ENCODE results near the gene TTYH3. TPM values are rescaled to one million over a fixed set of nuclear protein-coding genes. Genes with fewer than 3 reads are reported as not detected.

Gene TTYH3
- total RNA-seq, 2 donors from 2014 or later: 11.2 to 32.0 TPM

GRCh38 chr7:2637505-2638223 lies 5.9 kb downstream of the TTYH3 start:
- WGBS, 2 donors: 71 to 95% methylated on average over 3 to 17 of the region's 23 CpGs
- H3K4me1 ChIP-seq: peaks cover 84% of the 10 kb centered on the region
- ATAC-seq (no peak), DNase-seq (peak in 2 of 4 donors; percentile 29 to 77)
- TF ChIP-seq POLR2A (IDR thresholded peaks at IDR 0.05) (peak in 1 of 3 donors; percentile 27), CTCF (IDR thresholded peaks at IDR 0.05) (no peak)
- no peak overlapping the region for H3K4me3 ChIP-seq
- intact Hi-C loops (cut with DNase I): no loop called here
- H3K9me3 ChIP-seq: no peaks in the 10 kb centered on the region
- no peaks in the 10 kb centered on the region for H3K27me3 ChIP-seq
- peak overlapping the region in 2 of 4 donors; percentile 56 to 70 for H3K27ac ChIP-seq
- H3K36me3 ChIP-seq (replicated peaks in 1 of 2; ENCODE audit: insufficient read depth in 1 of 2, low read depth in 2 of 2): no peaks in the 10 kb centered on the region

DNA sequence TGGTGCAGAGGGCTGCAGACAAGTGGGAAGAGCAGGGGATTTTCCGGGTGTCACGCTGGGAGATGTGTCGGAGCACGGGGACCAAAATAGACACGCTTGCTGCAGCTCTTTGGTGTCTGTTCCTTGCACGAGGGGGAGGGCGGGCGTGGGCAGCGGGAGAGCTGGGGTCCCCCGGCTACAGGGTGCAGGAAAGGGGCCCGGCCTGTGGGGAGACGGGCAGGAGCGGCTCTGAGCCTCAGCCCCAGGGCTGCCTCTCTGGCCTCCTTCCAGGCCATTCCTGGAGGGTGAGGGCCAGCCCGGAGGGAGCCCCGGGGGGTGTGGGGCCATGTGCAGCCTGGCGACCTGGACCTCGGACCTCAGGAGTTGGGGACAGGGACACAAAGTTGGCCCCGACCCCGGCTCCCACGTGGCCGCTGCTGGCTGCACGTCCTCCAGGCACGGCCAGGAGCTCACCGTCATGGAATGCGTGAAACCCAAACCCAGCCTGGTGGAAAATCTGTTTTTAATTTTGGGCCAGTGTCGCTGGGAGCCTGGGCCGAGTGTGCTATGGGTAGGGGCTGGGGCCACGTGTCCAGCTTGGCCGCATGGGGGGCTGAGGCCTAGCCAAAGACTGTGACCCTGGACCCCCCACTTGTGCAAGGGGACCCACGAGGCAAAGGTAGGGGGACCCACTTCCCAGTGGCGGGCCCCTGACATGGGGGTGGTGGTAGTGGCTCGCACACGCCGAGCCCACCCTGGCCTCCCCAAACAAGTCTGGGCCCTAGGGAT lies 6.6 kb downstream of the TTYH3 start:
- H3K27ac ChIP-seq: peak overlapping the region in 2 of 4 donors; percentile 56 to 70
- intact Hi-C loops (cut with DNase I): no loop called here
- no peaks in the 10 kb centered on the region for H3K36me3 ChIP-seq (replicated peaks in 1 of 2; ENCODE audit: insufficient read depth in 1 of 2, low read depth in 2 of 2)
- no peaks in the 10 kb centered on the region for H3K9me3 ChIP-seq
- H3K4me1 ChIP-seq: peaks cover 77% of the 10 kb centered on the region
- TF ChIP-seq POLR2A (IDR thresholded peaks at IDR 0.05): no peak
- no peak for TF ChIP-seq CTCF (IDR thresholded peaks at IDR 0.05)
- H3K4me3 ChIP-seq: no peak overlapping the region
- ATAC-seq: peak; percentile 9
- peak in 3 of 4 donors; percentile 28 to 51 (median 39) for DNase-seq
- WGBS, 2 donors: 80 to 82% methylated on average over 17 to 34 of the region's 34 CpGs
- no peaks in the 10 kb centered on the region for H3K27me3 ChIP-seq

DNA sequence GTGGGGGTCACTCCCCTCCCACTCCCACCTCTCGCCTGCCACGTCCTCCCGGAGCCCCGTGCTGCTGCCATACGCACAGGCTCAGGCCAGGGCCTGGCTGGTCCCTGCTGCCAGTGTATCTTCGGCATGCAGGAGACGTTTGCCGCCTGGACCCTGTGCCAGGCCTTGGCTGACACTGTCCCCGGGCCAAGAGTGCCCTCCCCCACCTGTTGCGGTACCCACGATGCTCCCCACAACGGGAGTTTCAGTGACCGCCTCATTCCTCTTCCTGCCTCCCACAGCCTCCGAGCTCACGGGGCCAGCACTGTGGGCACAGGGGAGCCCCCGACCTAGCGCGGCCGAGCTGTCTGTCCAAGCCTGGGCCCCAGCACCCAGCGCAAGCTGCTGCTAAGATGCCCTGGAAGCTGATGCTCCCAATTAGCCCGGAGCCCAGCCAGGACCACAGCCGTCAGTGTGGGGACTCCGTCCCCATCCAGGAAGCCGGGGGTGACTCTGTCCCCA lies 7.4 kb downstream of the TTYH3 start:
- H3K9me3 ChIP-seq: no peaks in the 10 kb centered on the region
- H3K27ac ChIP-seq: peak overlapping the region in 1 of 4 donors; percentile 56
- DNase-seq (no peak), ATAC-seq (no peak)
- no peaks in the 10 kb centered on the region for H3K27me3 ChIP-seq
- TF ChIP-seq CTCF (IDR thresholded peaks at IDR 0.05): no peak
- no peak for TF ChIP-seq POLR2A (IDR thresholded peaks at IDR 0.05)
- peaks cover 69% of the 10 kb centered on the region for H3K4me1 ChIP-seq
- H3K4me3 ChIP-seq: no peak overlapping the region
- intact Hi-C loops (cut with DNase I): no loop called here
- WGBS, 2 donors: 40 to 83% methylated on average over 1 to 19 of the region's 24 CpGs
- no peaks in the 10 kb centered on the region for H3K36me3 ChIP-seq (replicated peaks in 1 of 2; ENCODE audit: insufficient read depth in 1 of 2, low read depth in 2 of 2)

- H3K4me3 ChIP-seq: no peak overlapping the region
- TF ChIP-seq POLR2A (IDR thresholded peaks at IDR 0.05) (no peak), CTCF (IDR thresholded peaks at IDR 0.05) (no peak)
- ATAC-seq: no peak
- DNase-seq: no peak
- no peaks in the 10 kb centered on the region for H3K36me3 ChIP-seq (replicated peaks in 1 of 2; ENCODE audit: insufficient read depth in 1 of 2, low read depth in 2 of 2)
- WGBS, 2 donors: 85 to 87% methylated on average over 13 to 35 of the region's 37 CpGs
- no peaks in the 10 kb centered on the region for H3K9me3 ChIP-seq
- intact Hi-C loops (cut with DNase I): no loop called here
- H3K27ac ChIP-seq: peak overlapping the region in 3 of 4 donors; percentile 79 to 88 (median 83)
- peaks cover 68% of the 10 kb centered on the region for H3K4me1 ChIP-seq
- no peaks in the 10 kb centered on the region for H3K27me3 ChIP-seq
Observed at GRCh38 chr7:2639695-2640481, 8.1 kb downstream of the TTYH3 start.
